ENCODE measurements around the gene PIK3CB.
A peak's percentile ranks its signal among the peaks of the same experiment; 100 is the strongest.
"Not testable (repeated sequence)": the region's sequence is repeated elsewhere in the genome, so short reads cannot be mapped to it uniquely, and the experiment has no call there.

The PIK3CB gene

DNA sequence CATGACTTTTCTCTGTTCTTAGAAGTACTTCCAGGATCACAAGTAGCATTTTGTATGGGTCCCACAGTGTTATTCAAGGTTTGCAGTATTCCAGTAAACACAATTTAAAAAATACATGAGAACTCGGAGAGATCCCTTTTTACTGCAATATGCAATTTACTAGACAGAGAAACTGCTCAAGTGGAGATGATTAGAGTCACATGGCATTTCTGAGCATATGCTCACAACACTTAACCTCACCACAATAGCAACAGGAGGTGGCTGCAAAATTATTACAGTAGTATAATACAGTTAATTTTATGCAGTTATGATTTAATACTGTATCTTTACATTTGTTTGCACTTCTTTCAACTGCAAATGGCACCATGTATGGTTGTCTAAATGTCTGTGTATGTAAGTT lies 87.5 kb downstream of the PIK3CB start:
- in situ Hi-C loops (cut with HindIII; ENCODE audit: low pct_ligation_motif_present, low sequenced_read_pairs), result no loop called here
- TF ChIP-seq, protein P1, sequence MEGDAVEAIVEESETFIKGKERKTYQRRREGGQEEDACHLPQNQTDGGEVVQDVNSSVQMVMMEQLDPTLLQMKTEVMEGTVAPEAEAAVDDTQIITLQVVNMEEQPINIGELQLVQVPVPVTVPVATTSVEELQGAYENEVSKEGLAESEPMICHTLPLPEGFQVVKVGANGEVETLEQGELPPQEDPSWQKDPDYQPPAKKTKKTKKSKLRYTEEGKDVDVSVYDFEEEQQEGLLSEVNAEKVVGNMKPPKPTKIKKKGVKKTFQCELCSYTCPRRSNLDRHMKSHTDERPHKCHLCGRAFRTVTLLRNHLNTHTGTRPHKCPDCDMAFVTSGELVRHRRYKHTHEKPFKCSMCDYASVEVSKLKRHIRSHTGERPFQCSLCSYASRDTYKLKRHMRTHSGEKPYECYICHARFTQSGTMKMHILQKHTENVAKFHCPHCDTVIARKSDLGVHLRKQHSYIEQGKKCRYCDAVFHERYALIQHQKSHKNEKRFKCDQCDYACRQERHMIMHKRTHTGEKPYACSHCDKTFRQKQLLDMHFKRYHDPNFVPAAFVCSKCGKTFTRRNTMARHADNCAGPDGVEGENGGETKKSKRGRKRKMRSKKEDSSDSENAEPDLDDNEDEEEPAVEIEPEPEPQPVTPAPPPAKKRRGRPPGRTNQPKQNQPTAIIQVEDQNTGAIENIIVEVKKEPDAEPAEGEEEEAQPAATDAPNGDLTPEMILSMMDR (IDR thresholded peaks at IDR 0.05; ENCODE audit: low read depth, low read length, missing control alignments), result no peak

DNA sequence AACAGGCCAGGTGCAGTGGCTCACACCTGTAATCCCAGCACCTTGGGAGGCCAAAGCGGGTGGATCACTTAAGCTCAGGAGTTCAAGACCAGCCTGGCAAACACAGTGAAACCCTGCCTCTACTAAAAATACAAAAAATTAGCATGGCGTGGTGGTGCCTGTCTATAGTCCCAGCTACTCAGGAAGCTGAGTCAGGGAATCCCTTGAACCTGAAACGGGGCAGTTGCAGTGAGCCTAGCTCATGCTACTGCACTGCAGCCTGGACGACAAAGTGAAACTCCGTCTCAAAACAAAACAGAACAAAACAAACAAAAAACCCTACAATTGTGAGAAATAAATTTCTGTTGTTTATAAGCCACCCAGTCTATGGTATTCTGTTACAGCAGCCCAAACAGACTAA lies 94.7 kb downstream of the PIK3CB start:
- no peaks in the 10 kb centered on the region for H3K36me3 ChIP-seq (replicated peaks)
- DNase-seq, result no peak
- H3K4me3 ChIP-seq (ENCODE audit: low read depth, low read length), result no peak overlapping the region
- H3K27me3 ChIP-seq (replicated peaks), result no peaks in the 10 kb centered on the region
- in situ Hi-C loops (cut with HindIII; ENCODE audit: low pct_ligation_motif_present, low sequenced_read_pairs), result no loop called here
- TF ChIP-seq, protein P1 (IDR thresholded peaks at IDR 0.05; ENCODE audit: low read depth, low read length, missing control alignments), result no peak
- no peak overlapping the region for H3K27ac ChIP-seq

More for the DNA sequence above, 87.5 kb downstream of the PIK3CB start:
- Histone ChIP-seq H3K27me3 (replicated peaks) (no peaks in the 10 kb centered on the region), H3K4me3 (ENCODE audit: low read depth, low read length) (no peak overlapping the region), H3K36me3 (replicated peaks) (no peaks in the 10 kb centered on the region), H3K27ac (no peak overlapping the region)
- DNase-seq, result no peak

DNA sequence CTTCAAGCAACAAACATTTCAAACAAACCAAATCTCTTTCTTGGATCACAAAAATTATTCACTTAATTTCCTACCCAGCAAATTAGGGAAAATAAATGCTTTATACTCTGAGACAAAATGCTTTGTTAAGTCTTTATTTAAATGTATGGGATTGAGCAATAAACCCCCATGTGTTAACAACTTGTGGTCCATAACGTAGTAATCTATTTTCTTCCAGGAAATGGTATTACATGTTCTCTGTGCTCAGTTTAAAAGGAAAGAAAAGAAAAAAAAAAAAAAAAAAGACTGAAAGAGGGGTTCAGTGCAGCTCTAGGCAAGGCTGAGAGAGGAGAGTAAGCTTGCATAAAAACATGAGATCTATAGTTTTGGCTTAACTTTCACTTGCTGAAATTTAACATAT lies 102.3 kb downstream of the PIK3CB start:
- TF ChIP-seq, protein P1 (IDR thresholded peaks at IDR 0.05; ENCODE audit: low read depth, low read length, missing control alignments), result no peak
- Histone ChIP-seq H3K4me3 (ENCODE audit: low read depth, low read length) (no peak overlapping the region), H3K27ac (no peak overlapping the region), H3K36me3 (replicated peaks) (no peaks in the 10 kb centered on the region), H3K27me3 (replicated peaks) (no peaks in the 10 kb centered on the region)
- DNase-seq, result no peak
- in situ Hi-C loops (cut with HindIII; ENCODE audit: low pct_ligation_motif_present, low sequenced_read_pairs), result no loop called here

DNA sequence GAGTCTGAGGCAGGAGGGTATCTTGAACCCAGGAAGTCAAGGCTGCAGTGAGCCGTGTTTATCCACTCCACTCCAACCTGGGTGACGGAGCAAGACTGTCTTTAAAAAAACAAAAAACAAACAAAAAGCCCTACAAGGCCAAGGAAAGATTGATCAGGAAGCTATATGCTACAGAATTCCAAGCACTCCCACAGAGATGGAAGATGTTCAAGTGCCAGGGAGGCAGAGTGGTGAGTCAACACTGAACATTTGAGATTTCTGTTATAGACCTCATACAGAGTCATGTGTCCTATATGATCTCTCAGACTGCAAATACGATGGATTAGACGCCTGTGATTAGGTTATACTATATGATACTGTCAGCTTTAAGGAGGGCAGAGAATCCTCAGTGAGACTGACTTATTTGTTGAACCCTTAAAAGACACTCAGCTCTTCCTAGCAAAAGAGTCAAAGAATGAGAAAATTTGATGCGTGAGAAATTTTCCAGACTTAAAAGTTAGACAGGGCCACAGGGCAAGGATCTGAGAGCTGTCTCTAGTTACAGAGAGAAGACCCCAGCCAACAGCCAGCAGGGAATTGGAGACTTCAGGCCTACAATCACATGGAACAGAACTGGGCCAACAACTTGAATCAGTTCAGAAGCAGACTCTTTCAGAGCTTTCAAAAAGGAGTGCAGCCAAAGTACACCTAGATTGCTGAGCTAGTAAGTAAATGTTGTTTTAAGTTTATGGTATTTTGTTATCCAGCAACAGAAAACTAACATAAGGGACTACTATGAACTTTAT lies 107.6 kb downstream of the PIK3CB start:
- TF ChIP-seq, protein P1 (IDR thresholded peaks at IDR 0.05; ENCODE audit: low read depth, low read length, missing control alignments), result no peak
- Histone ChIP-seq H3K27me3 (replicated peaks) (no peaks in the 10 kb centered on the region), H3K27ac (no peak overlapping the region), H3K36me3 (replicated peaks) (no peaks in the 10 kb centered on the region), H3K4me3 (ENCODE audit: low read depth, low read length) (no peak overlapping the region)
- DNase-seq, result peak; percentile 40
- in situ Hi-C loops (cut with HindIII; ENCODE audit: low pct_ligation_motif_present, low sequenced_read_pairs), result no loop called here

DNA sequence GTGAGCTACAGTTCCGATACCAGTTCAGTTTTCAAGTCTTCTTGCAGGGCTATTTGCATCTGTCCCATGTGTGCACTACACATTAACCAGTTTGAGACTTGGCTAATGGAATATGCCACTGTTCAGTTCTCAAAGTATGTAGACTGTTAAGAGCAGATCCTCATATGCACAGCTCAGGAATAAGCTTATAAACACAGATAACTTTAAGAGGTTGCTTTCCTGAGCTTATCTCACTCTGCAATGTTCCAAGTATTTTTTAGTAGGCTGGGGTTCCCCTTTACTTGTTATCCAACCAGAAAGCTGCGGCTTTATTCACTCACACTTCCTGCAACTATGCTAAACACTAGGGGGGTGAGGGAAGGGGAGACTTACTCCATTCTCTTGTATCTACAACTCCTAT lies 108.7 kb downstream of the PIK3CB start:
- H3K4me3 ChIP-seq (ENCODE audit: low read depth, low read length); H3K36me3 ChIP-seq (replicated peaks); DNase-seq; H3K27ac ChIP-seq; H3K27me3 ChIP-seq (replicated peaks); in situ Hi-C loops (cut with HindIII; ENCODE audit: low pct_ligation_motif_present, low sequenced_read_pairs): not testable (repeated sequence)

DNA sequence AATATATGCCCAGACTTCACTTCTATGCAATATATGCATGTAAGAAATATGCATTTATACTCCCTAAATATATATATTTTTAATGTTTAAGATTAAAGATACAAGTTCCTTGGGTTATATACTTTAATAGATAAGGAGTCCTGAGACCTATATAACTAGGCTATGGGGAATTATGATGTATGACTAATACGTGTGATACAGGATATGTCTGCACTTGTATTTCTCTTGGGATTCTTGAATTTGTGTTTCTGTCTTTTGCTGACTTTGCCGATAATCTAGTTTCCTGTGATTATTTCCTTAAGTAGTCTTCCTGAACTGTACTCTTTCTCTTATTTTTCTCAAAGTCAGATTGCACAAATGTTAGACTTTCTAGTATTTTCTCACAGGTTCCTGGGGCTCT lies 109.6 kb downstream of the PIK3CB start:
- in situ Hi-C loops (cut with HindIII; ENCODE audit: low pct_ligation_motif_present, low sequenced_read_pairs), result no loop called here
- no peaks in the 10 kb centered on the region for H3K27me3 ChIP-seq (replicated peaks)
- no peaks in the 10 kb centered on the region for H3K36me3 ChIP-seq (replicated peaks)
- DNase-seq, result no peak
- TF ChIP-seq, protein P1 (IDR thresholded peaks at IDR 0.05; ENCODE audit: low read depth, low read length, missing control alignments), result no peak
- no peak overlapping the region for H3K4me3 ChIP-seq (ENCODE audit: low read depth, low read length)
- H3K27ac ChIP-seq, result no peak overlapping the region
